Mucosa of descending colon (tissue), 3 donors: ENCODE measurements around the gene OR51I1. TPM values are rescaled to one million over a fixed set of nuclear protein-coding genes. Genes with fewer than 3 reads are reported as not detected.

Experiments used
- ATAC-seq: fragments of 200-7000 bp; cut with Tn5 transposase; one replicate; pipeline ENCODE4 v1.9.1; 2020; ENCODE audit warnings: mild to moderate bottlenecking, moderate library complexity
- DNase-seq, 3 donors: peaks; one replicate each; pipeline ENCODE4 v3.0.0-alpha.2; 2020
- H3K36me3 ChIP-seq: fragments of 200-600 bp; one replicate; pipeline ENCODE4 v1.8.0; 2021; ENCODE audit warnings: low read depth, mild to moderate bottlenecking
- H3K4me1 ChIP-seq: fragments of 200-600 bp; one replicate; pipeline ENCODE4 v1.8.0; 2021; ENCODE audit warnings: low read depth, mild to moderate bottlenecking
- H3K4me3 ChIP-seq: fragments of 200-600 bp; one replicate; pipeline ENCODE4 v1.8.0; 2021; ENCODE audit warnings: mild to moderate bottlenecking
- H3K9me3 ChIP-seq: fragments of 200-600 bp; one replicate; pipeline ENCODE4 v1.8.0; 2021; ENCODE audit warnings: mild to moderate bottlenecking
- intact Hi-C, 2 donors: fragments of 100-400 bp; cut with DNase I in 1 of 2; cut with micrococcal nuclease in 1 of 2; formaldehyde crosslinking; loops; one replicate each; pipeline versions ENCODE4 v1.11.0 to v1.11.1; 2022; cut with DNase I, micrococcal nuclease
- total RNA-seq, 3 donors: library from RNA; stranded (reverse); fragmentation: NEBNext Ultra II Directional in 2 of 3; extraction: Animal tissue kit (Norgen Biotek cat#: 25700) in 2 of 3; gene quantifications; one replicate each; pipeline versions ENCODE4 v1.2.1 to v1.2.4, GENCODE V29; 2021 to 2023
- TF ChIP-seq, protein P1 (sequence below): fragments of 200-600 bp; IDR thresholded peaks from one replicate; pipeline ENCODE4 v1.8.0; 2022; ENCODE audit warnings: antibody characterized with exemption, mild to moderate bottlenecking
- donor health status: DM: no; HTN: no; CAD: no; lungs with moderate emphysema.
- donor health status: DM: no; HTN: no; CAD: no.
- donor health status: DM: no; HTN: yes; CAD: no.

The OR51I1 gene
- total RNA-seq, 3 donors from 2014 or later, result not detected

DNA sequence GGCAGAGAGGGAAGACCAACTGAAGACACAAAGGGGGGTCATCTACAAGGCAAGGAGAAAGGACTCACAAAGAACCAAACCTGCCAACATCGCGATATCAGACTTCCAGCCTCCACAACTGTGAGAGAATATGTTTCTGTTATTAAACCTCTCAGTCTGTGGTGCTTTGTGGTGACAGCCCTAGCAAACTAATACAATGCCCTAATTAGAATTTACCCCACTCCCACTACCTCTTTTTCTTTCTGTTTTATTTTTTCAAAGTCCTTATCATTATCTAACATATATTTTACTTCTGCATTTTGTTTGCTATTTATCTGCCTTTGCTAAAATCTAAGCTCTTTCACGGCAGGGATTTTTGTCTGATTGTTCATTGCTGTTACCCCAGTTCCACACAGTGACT, 44.7 kb upstream of the OR51I1 start:
- Histone ChIP-seq H3K9me3 (no peaks in the 10 kb centered on the region), H3K36me3 (no peaks in the 10 kb centered on the region), H3K4me3 (no peak overlapping the region), H3K4me1 (no peaks in the 10 kb centered on the region)
- DNase-seq, result no peak
- intact Hi-C loops, result no loop called here
- TF ChIP-seq, protein P1, sequence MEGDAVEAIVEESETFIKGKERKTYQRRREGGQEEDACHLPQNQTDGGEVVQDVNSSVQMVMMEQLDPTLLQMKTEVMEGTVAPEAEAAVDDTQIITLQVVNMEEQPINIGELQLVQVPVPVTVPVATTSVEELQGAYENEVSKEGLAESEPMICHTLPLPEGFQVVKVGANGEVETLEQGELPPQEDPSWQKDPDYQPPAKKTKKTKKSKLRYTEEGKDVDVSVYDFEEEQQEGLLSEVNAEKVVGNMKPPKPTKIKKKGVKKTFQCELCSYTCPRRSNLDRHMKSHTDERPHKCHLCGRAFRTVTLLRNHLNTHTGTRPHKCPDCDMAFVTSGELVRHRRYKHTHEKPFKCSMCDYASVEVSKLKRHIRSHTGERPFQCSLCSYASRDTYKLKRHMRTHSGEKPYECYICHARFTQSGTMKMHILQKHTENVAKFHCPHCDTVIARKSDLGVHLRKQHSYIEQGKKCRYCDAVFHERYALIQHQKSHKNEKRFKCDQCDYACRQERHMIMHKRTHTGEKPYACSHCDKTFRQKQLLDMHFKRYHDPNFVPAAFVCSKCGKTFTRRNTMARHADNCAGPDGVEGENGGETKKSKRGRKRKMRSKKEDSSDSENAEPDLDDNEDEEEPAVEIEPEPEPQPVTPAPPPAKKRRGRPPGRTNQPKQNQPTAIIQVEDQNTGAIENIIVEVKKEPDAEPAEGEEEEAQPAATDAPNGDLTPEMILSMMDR, result no peak
- ATAC-seq, result no peak

DNA sequence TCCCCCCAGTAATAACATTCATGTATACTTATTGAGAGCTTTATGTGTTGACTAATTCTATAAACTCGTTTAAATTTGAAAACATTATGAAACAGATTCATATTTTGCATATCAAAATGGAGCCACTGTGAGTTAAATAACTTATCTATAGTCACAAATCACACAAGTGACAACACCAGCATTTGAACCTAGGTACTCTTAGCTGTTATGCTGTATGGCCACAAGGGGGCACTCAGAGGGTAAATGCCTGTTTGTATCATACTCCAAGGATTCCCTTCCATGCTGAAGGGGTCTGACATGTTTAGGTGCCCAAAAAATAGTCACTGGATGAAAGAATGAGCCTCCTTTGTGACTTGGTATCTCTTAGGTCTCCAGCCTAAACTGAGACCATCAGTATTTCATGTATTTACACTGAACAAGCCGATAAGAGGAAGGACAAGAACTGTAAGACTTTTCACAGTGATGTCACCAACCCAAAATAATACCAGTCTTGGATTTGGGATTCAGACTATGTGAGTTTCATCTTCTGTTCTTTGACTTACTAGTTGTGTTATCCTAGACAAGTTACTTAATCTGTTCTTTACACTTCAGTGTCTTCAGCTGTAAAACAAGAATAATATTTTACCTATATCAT, 35.0 kb upstream of the OR51I1 start:
- DNase-seq, result peak in 1 of 3 donors; percentile 47
- TF ChIP-seq, protein P1, result peak; percentile 76
- ATAC-seq, result peak; percentile 66

DNA sequence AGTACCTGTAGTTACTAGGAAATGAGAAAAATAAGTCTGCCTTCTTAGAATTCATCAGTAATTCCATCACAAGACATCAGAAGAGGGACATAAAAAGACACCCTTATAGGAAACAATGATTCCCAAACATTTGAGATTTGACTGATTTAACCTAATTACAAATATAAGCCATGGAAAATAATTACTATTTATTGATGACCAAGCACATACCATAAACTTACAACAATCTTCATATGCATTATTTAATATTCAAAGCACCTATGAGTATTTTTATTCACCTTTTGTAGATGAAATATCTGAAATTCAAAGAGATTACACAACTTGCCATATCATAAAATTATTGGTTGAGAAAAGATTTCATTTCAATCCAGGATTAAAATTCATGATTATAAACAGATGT, 32.6 kb upstream of the OR51I1 start:
- ATAC-seq (no peak), DNase-seq (no peak)
- H3K4me3 ChIP-seq, result no peak overlapping the region
- H3K9me3 ChIP-seq, result no peaks in the 10 kb centered on the region
- H3K36me3 ChIP-seq, result no peaks in the 10 kb centered on the region
- TF ChIP-seq, protein P1, result no peak
- intact Hi-C loops, result loop anchor here in 1 of 2 donors (10.0 kb wide), 1 partner anchor 331 kb away; the partner anchor contains the start of gene OR52N2
- H3K4me1 ChIP-seq, result no peaks in the 10 kb centered on the region

More for the DNA sequence above, 35.0 kb upstream of the OR51I1 start:
- H3K36me3 ChIP-seq, result no peaks in the 10 kb centered on the region
- no peak overlapping the region for H3K4me3 ChIP-seq
- H3K9me3 ChIP-seq, result no peaks in the 10 kb centered on the region
- no peaks in the 10 kb centered on the region for H3K4me1 ChIP-seq
- intact Hi-C loops, result loop anchor here (5.0 to 10.0 kb wide), 2 partner anchors 328 to 331 kb away; partner anchors contain the start of gene OR52N2 (in 2 of the 2)

DNA sequence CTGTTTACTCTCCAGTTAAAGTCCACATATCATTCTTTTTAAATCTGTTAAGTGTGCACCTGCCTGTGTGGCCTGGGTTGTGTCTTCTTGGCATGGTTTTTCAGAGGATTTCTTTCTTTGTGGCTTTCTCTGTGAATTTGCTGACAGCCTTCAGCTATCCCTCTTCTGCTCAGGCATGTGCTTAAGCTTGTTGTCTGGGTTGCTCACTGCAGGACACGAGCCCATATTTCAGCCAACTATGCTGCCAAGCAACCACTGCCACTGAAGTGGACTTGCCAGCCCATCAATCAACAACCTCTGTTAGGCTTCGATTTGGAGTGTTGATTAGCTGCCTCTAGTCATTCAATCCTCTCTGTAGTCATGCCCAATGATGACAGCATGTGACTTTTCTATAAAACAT, 26.2 kb upstream of the OR51I1 start:
- DNase-seq (no peak), ATAC-seq (no peak)
- intact Hi-C loops, result no loop called here
- H3K9me3 ChIP-seq, result no peaks in the 10 kb centered on the region
- no peaks in the 10 kb centered on the region for H3K4me1 ChIP-seq
- TF ChIP-seq, protein P1, result no peak
- H3K36me3 ChIP-seq, result no peaks in the 10 kb centered on the region
- H3K4me3 ChIP-seq, result no peak overlapping the region

DNA sequence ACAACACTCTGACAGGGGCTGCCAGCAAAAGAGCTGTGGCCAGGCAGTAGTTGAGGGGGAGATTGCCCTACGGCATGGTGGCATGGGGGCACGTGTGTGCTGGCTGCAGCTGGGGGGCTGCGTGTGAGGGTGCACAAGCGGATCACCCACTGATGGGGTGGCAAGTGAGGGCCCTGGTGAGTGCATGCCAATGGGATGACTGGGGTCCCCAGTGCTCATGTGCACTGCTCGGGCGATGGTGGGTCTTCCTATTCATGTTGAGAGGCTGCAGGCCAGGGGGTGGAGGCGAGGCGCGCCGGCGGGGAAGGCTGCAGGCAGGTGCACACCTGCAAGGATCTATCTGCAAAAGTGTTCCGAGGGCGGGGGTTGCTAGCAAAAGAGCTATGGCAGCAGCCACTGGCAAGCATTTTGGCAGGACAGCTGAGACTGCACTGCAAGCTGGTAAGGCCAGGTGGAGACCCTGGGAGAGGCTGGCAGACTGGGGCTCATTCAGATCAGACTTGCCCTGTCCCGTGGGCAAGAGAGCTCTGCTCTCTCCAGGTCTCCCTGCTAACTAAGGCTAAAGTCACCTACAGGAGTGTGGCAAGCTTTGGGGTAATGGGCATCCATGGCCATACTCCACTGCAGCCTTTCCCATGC, 19.8 kb upstream of the OR51I1 start:
- H3K4me1 ChIP-seq, result no peaks in the 10 kb centered on the region
- intact Hi-C loops, result no loop called here
- H3K9me3 ChIP-seq, result no peaks in the 10 kb centered on the region
- DNase-seq, result peak in 1 of 3 donors; percentile 36
- no peak overlapping the region for H3K4me3 ChIP-seq
- no peak for ATAC-seq
- H3K36me3 ChIP-seq, result no peaks in the 10 kb centered on the region
- TF ChIP-seq, protein P1, result no peak
